Upper lobe of left lung (tissue), 6 donors: ENCODE results near the gene TOPBP1. TPM values are rescaled to one million over a fixed set of nuclear protein-coding genes. Genes with fewer than 3 reads are reported as not detected.

Experiments used
- ATAC-seq, 2 donors: fragments of 200-7000 bp; cut with Tn5 transposase; one replicate each; pipeline ENCODE4 v1.9.1; 2022; ENCODE audit warnings: mild to moderate bottlenecking in 2 of 2, moderate library complexity in 2 of 2; ENCODE audit not compliant: low FRiP score in 2 of 2
- DNase-seq, 2 donors: peaks; one replicate each; pipeline ENCODE4 v3.0.0-alpha.2; 2019 to 2020
- H3K27ac ChIP-seq, 4 donors: fragments of 200-600 bp; sonication (generic); one replicate each; pipeline ENCODE4 v1.5.1; 2016 to 2019
- H3K27me3 ChIP-seq, 4 donors: fragments of 200-600 bp; sonication (generic); one replicate each; pipeline ENCODE4 v1.5.1; 2017 to 2019
- H3K36me3 ChIP-seq, 4 donors: fragments of 200-600 bp; sonication (generic); one replicate each; pipeline ENCODE4 v1.5.1; 2016 to 2019
- H3K4me1 ChIP-seq, 4 donors: fragments of 200-600 bp; sonication (generic); one replicate each; pipeline ENCODE4 v1.5.1; 2018 to 2019
- H3K4me3 ChIP-seq, 4 donors: fragments of 200-600 bp; sonication (generic); one replicate each; pipeline ENCODE4 v1.5.1; 2017 to 2019; ENCODE audit warnings: mild to moderate bottlenecking in 2 of 4, moderate library complexity in 1 of 4
- H3K9me3 ChIP-seq, 4 donors: fragments of 200-600 bp; sonication (generic); one replicate each; pipeline ENCODE4 v1.5.1; 2018 to 2019
- EP300 ChIP-seq, 4 donors: sonication (generic); formaldehyde crosslinking; IDR thresholded peaks; one replicate each; pipeline ENCODE4 v1.5.1; 2017; ENCODE audit warnings: antibody characterized with exemption in 4 of 4, control low read depth in 2 of 4
- POLR2A ChIP-seq, 4 donors: fragments of 450-650 bp; IDR thresholded peaks; one replicate each; pipeline ENCODE4 v1.5.1; 2016 to 2017; ENCODE audit warnings: antibody characterized with exemption in 4 of 4, mild to moderate bottlenecking in 2 of 4
- POLR2AphosphoS5 ChIP-seq, 2 donors: sonication (generic); formaldehyde crosslinking; IDR thresholded peaks; one replicate each; pipeline ENCODE4 v1.5.1; 2017; ENCODE audit warnings: antibody characterized with exemption in 2 of 2
- WGBS, 2 donors: methylation state at CpG; one replicate each; pipeline ENCODE4 v1.1.5; 2017 to 2018; 5-methylcytosine and 5-hydroxymethylcytosine counted together
- total RNA-seq, 6 donors: library from RNA; depleted of rRNA in 4 of 6; stranded (reverse); fragments of >200 nt in 4 of 6; gene quantifications; one replicate each; pipeline versions ENCODE4 v1.1.0 to v1.2.1, GENCODE V29; 2016 to 2021
- TF ChIP-seq, protein P1 (sequence below), 6 experiments: fragments of 450-650 bp in 4 of 6; fragments of 200-600 bp in 2 of 6; sonication (generic) in 2 of 6; IDR thresholded peaks; one replicate each; pipeline ENCODE4 v1.5.1; 2016 to 2019; ENCODE audit warnings: antibody characterized with exemption in 6 of 6
- donor health status: DM: no; HTN: no; CAD: no; lungs with moderate emphysema.
- donor health status: DM: no; HTN: yes; CAD: no; lungs with severe emphysema.

The TOPBP1 gene
- total RNA-seq, 6 donors from 2014 or later: 16.4 to 46.8 (median 22.4) TPM

DNA sequence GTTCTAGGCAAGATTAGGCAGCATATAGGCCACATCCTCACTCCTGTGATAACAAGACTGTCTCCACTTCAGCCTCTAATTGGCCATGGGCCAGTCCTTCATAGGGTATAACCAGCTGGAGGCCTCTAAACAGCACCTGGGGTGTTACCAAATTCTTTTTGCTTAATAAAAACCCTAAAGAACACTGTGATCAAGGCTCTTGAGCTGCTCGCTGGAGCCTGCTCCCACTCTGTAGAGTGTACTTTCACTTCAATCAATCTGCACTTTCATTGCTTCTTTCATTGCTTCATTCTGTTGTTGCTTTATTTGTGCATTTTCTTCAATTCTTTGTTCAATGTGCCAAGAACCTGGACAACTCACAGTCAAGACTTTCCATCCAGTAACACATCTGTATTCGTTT lies 36.2 kb upstream of the TOPBP1 start:
- Histone ChIP-seq H3K9me3 (no peaks in the 10 kb centered on the region), H3K27me3 (no peaks in the 10 kb centered on the region), H3K36me3 (no peaks in the 10 kb centered on the region), H3K4me1 (no peaks in the 10 kb centered on the region), H3K27ac (no peak overlapping the region), H3K4me3 (no peak overlapping the region)
- DNase-seq (no peak), ATAC-seq (no peak)
- 84 to 88% methylated on average over 2 of the region's 2 CpGs for WGBS, 2 donors
- TF ChIP-seq, protein P1, sequence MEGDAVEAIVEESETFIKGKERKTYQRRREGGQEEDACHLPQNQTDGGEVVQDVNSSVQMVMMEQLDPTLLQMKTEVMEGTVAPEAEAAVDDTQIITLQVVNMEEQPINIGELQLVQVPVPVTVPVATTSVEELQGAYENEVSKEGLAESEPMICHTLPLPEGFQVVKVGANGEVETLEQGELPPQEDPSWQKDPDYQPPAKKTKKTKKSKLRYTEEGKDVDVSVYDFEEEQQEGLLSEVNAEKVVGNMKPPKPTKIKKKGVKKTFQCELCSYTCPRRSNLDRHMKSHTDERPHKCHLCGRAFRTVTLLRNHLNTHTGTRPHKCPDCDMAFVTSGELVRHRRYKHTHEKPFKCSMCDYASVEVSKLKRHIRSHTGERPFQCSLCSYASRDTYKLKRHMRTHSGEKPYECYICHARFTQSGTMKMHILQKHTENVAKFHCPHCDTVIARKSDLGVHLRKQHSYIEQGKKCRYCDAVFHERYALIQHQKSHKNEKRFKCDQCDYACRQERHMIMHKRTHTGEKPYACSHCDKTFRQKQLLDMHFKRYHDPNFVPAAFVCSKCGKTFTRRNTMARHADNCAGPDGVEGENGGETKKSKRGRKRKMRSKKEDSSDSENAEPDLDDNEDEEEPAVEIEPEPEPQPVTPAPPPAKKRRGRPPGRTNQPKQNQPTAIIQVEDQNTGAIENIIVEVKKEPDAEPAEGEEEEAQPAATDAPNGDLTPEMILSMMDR (IDR thresholded peaks at IDR 0.05): no peak
- no peak for TF ChIP-seq EP300 (IDR thresholded peaks at IDR 0.05)
- no peak for TF ChIP-seq POLR2A (IDR thresholded peaks at IDR 0.05)
- no peak for TF ChIP-seq POLR2AphosphoS5 (IDR thresholded peaks at IDR 0.05)

GRCh38 chr3:133695560-133696171 lies 33.9 kb upstream of the TOPBP1 start:
- Histone ChIP-seq H3K27ac (no peak overlapping the region), H3K27me3 (no peaks in the 10 kb centered on the region), H3K4me3 (no peak overlapping the region), H3K9me3 (no peaks in the 10 kb centered on the region), H3K4me1 (no peaks in the 10 kb centered on the region), H3K36me3 (no peaks in the 10 kb centered on the region)
- ATAC-seq: no peak
- no peak for TF ChIP-seq EP300 (IDR thresholded peaks at IDR 0.05)
- TF ChIP-seq POLR2AphosphoS5 (IDR thresholded peaks at IDR 0.05): no peak
- TF ChIP-seq POLR2A (IDR thresholded peaks at IDR 0.05): no peak
- TF ChIP-seq, protein P1 (IDR thresholded peaks at IDR 0.05): no peak
- no peak for DNase-seq
- 84 to 88% methylated on average over 3 of the region's 3 CpGs for WGBS, 2 donors

DNA sequence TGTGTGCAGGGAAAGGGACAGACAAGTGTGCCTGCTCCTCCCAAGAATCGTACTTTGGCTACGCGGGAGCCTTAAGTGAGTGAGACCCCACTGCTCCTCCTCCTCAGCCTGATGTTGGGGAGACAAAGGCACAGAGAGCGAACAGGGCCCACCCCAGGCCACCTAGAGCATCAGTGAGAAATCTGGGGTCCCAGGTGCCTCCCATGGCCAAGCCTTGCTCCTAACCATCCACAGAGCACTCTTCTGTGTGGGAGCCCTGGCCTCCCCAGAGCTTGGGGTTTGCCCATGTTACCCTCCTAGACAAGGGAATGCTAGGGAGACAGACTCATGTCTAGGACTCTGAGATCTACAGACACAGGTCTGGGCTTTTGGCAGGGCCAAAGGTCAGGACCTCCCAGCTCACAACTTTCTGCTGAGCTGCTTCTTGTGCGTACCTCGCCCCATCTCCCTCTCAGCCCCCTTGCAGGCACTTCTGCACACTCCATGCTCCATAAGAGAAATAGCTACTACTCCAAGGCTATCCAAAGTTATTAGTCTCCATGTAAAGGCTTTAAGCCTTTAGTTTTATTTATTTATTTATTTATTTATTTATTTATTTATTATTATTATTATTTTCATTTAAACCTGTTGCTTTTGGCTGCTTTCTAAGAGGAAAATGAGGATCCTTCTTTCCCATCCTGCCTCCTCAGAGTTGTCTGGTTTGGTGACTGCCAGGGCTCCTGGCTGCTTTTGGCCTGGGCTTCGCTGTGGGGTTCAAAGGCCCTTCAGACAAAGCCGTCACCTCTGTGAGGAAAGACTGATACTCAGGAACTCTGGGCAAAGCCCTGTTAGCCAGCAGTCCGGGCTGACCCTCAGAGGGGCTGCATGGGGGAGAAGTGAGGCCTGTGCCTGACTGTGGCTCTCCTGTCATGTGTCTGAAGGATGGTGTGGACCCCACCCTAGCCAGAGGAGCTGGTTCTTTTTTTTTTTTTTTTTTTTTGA lies 32.8 kb upstream of the TOPBP1 start:
- H3K9me3 ChIP-seq: no peaks in the 10 kb centered on the region
- no peak overlapping the region for H3K27ac ChIP-seq
- no peak for TF ChIP-seq POLR2AphosphoS5 (IDR thresholded peaks at IDR 0.05)
- TF ChIP-seq EP300 (IDR thresholded peaks at IDR 0.05): no peak
- TF ChIP-seq, protein P1 (IDR thresholded peaks at IDR 0.05): no peak
- no peak for TF ChIP-seq POLR2A (IDR thresholded peaks at IDR 0.05)
- DNase-seq (no peak), ATAC-seq (peak in 1 of 2 donors; percentile 13)
- H3K4me3 ChIP-seq: no peak overlapping the region
- WGBS, 2 donors: 89 to 96% methylated on average over 9 of the region's 9 CpGs
- H3K4me1 ChIP-seq: no peaks in the 10 kb centered on the region
- H3K36me3 ChIP-seq: no peaks in the 10 kb centered on the region
- H3K27me3 ChIP-seq: no peaks in the 10 kb centered on the region

- Histone ChIP-seq H3K27ac (no peak overlapping the region), H3K36me3 (no peaks in the 10 kb centered on the region), H3K4me3 (no peak overlapping the region), H3K9me3 (no peaks in the 10 kb centered on the region), H3K27me3 (no peaks in the 10 kb centered on the region), H3K4me1 (no peaks in the 10 kb centered on the region)
- peak in 1 of 2 donors; percentile 35 for ATAC-seq
- TF ChIP-seq, protein P1 (IDR thresholded peaks at IDR 0.05): no peak
- TF ChIP-seq POLR2A (IDR thresholded peaks at IDR 0.05) (no peak), EP300 (IDR thresholded peaks at IDR 0.05) (no peak), POLR2AphosphoS5 (IDR thresholded peaks at IDR 0.05) (no peak)
- 85 to 86% methylated on average over 7 to 8 of the region's 8 CpGs for WGBS, 2 donors
- no peak for DNase-seq
Observed at GRCh38 chr3:133693821-133694220, 32.1 kb upstream of the TOPBP1 start.
